B cell (primary cell): ENCODE measurements around the gene NRM. TPM values are rescaled to one million over a fixed set of nuclear protein-coding genes. Genes with fewer than 3 reads are reported as not detected.

Experiments
- ATAC-seq: fragments of 200-7000 bp; cut with Tn5 transposase; one replicate; pipeline ENCODE4 v1.10.0; 2021; ENCODE audit warnings: low read depth, mild to moderate bottlenecking, moderate number of reproducible peaks, moderate library complexity
- CTCF ChIA-PET: fragments of 350-600 bp; sonication (Branson Sonifier 250); formaldehyde crosslinking; loops from one replicate; lab custom pipeline; 2021; ENCODE audit warnings: antibody characterized with exemption, inconsistent platforms; lab: Charles Lee
- POLR2A ChIA-PET: fragments of 350-600 bp; sonication (Branson Sonifier 250); formaldehyde crosslinking; loops from one replicate; lab custom pipeline; 2021; ENCODE audit warnings: antibody characterized with exemption; lab: Charles Lee
- DNase-seq: peaks from one replicate; pipeline ENCODE4 v3.0.0; 2013
- H2AFZ ChIP-seq: 2 replicates; pipeline ENCODE4 v1.6.1; 2012; ENCODE audit warnings: mild to moderate bottlenecking, low read depth, low read length; ENCODE audit not compliant: insufficient read depth, poor library complexity, severe bottlenecking
- H3K27ac ChIP-seq, 2 donors: 1 replicate in 1 of 2; 2 replicates in 1 of 2; pipeline ENCODE4 v1.5.1; 2012 to 2013; ENCODE audit warnings: low read length in 2 of 2, mild to moderate bottlenecking in 2 of 2, moderate library complexity in 1 of 2
- H3K27me3 ChIP-seq, 4 experiments: fragments of 200-600 bp in 1 of 4; sonication (generic) in 1 of 4; replicated peaks in 1 of 4; 1 replicate in 2 of 4; 2 replicates in 2 of 4; pipeline versions ENCODE4 v1.6.1 to v1.7.0; 2013 to 2016; ENCODE audit warnings: low read length in 3 of 4, mild to moderate bottlenecking in 2 of 4, mixed read lengths in 1 of 4, moderate library complexity in 1 of 4; ENCODE audit not compliant: insufficient read depth in 4 of 4, control insufficient read depth in 3 of 4; ENCODE audit errors: control extremely low read depth in 1 of 4
- H3K36me3 ChIP-seq, 2 experiments: replicated peaks in 1 of 2; 1 replicate in 1 of 2; 2 replicates in 1 of 2; pipeline versions ENCODE4 v1.6.1 to v1.7.1; 2013; ENCODE audit warnings: low read length in 1 of 2; ENCODE audit not compliant: insufficient read depth in 2 of 2, control insufficient read depth in 1 of 2; ENCODE audit errors: control extremely low read depth in 1 of 2, extremely low read depth in 1 of 2
- H3K4me1 ChIP-seq, 2 donors: fragments of 200-600 bp in 1 of 2; sonication (generic) in 1 of 2; 1 replicate in 1 of 2; 2 replicates in 1 of 2; pipeline versions ENCODE4 v1.5.1 to v1.6.1; 2013 to 2017; ENCODE audit warnings: low read length in 2 of 2; ENCODE audit not compliant: control insufficient read depth in 2 of 2, insufficient read depth in 2 of 2
- H3K4me2 ChIP-seq: replicated peaks from 2 replicates; pipeline ENCODE3; 2012; ENCODE audit warnings: mild to moderate bottlenecking, low read depth, low read length; ENCODE audit not compliant: poor library complexity, severe bottlenecking
- H3K4me3 ChIP-seq, 5 experiments: fragments of 200-600 bp in 1 of 5; sonication (generic) in 1 of 5; 1 replicate in 3 of 5; 2 replicates in 2 of 5; pipeline versions ENCODE4 v1.5.1 to v1.7.0; 2011 to 2016; ENCODE audit warnings: low read length in 4 of 5, mild to moderate bottlenecking in 4 of 5, low read depth in 2 of 5, control low read depth in 1 of 5, moderate library complexity in 1 of 5; ENCODE audit not compliant: insufficient read depth in 1 of 5; ENCODE audit errors: control extremely low read depth in 1 of 5, extremely low read depth in 1 of 5
- H3K79me2 ChIP-seq: fragments of 200-600 bp; sonication (generic); one replicate; pipeline ENCODE4 v1.6.0; 2016; ENCODE audit warnings: low read length; ENCODE audit not compliant: control insufficient read depth, insufficient read depth
- H3K9ac ChIP-seq: fragments of 200-600 bp; sonication (generic); 2 replicates; pipeline ENCODE4 v1.6.1; 2017; ENCODE audit warnings: mild to moderate bottlenecking, low read length, moderate library complexity
- H3K9me3 ChIP-seq, 3 donors: one replicate each; pipeline versions ENCODE4 v1.6.1 to v1.7.1; 2013; ENCODE audit warnings: low read length in 2 of 3; ENCODE audit not compliant: control insufficient read depth in 2 of 3, insufficient read depth in 1 of 3; ENCODE audit errors: control extremely low read depth in 1 of 3
- H4K20me1 ChIP-seq: 2 replicates; pipeline ENCODE4 v1.6.0; 2012; ENCODE audit warnings: mild to moderate bottlenecking, low read length; ENCODE audit not compliant: insufficient read depth, control insufficient read depth, poor library complexity, severe bottlenecking
- H3K27ac Mint-ChIP-seq: one replicate; pipeline ENCODE4 v1.8.0; 2021; ENCODE audit warnings: mixed read lengths
- H3K27me3 Mint-ChIP-seq: one replicate; pipeline ENCODE4 v1.8.0; 2021; ENCODE audit warnings: mixed read lengths
- H3K4me1 Mint-ChIP-seq: one replicate; pipeline ENCODE4 v1.8.0; 2021; ENCODE audit warnings: mixed read lengths
- H3K4me3 Mint-ChIP-seq: one replicate; pipeline ENCODE4 v1.8.0; 2021; ENCODE audit warnings: mixed read lengths
- H3K9me3 Mint-ChIP-seq: one replicate; pipeline ENCODE4 v1.8.0; 2022; ENCODE audit warnings: mixed read lengths; ENCODE audit not compliant: insufficient read depth
- CTCF ChIP-seq: fragments of 200-600 bp; IDR thresholded peaks from one replicate; pipeline ENCODE4 v1.8.0; 2022; ENCODE audit warnings: antibody characterized with exemption, mild to moderate bottlenecking
- EZH2 ChIP-seq: IDR thresholded peaks from 2 replicates; pipeline ENCODE4 v1.6.1; 2012; ENCODE audit warnings: borderline replicate concordance, low read depth, mild to moderate bottlenecking, moderate library complexity, low read length; ENCODE audit not compliant: insufficient read depth, poor library complexity, severe bottlenecking
- WGBS: methylation state at CpG from one replicate; pipeline ENCODE4 v1.1.5; 2013; ENCODE audit warnings: missing lambda C conversion rate; ENCODE audit not compliant: insufficient coverage; 5-methylcytosine and 5-hydroxymethylcytosine counted together
- intact Hi-C: fragments of 100-400 bp; cut with micrococcal nuclease; formaldehyde crosslinking; loops from one replicate; pipeline ENCODE4 v1.10.0; 2022
- polyA plus RNA-seq: library from polyadenylated mRNA; depleted of rRNA; stranded (reverse); fragments of >200 nt; gene quantifications from 2 replicates; pipeline ENCODE4 v1.2.3, GENCODE V29; 2012
- total RNA-seq, 2 donors: library from RNA; stranded (reverse); fragments of 120-200 nt in 1 of 2; gene quantifications; 1 replicate in 1 of 2; 2 replicates in 1 of 2; pipeline versions ENCODE4 v1.2.3 to v1.2.4, GENCODE V29; 2013 to 2022

The NRM gene
- total and polyA plus RNA-seq, 2 donors (not counting 1 experiment from before 2014, with no cell fraction given) = 24.9 to 26.0 TPM

DNA sequence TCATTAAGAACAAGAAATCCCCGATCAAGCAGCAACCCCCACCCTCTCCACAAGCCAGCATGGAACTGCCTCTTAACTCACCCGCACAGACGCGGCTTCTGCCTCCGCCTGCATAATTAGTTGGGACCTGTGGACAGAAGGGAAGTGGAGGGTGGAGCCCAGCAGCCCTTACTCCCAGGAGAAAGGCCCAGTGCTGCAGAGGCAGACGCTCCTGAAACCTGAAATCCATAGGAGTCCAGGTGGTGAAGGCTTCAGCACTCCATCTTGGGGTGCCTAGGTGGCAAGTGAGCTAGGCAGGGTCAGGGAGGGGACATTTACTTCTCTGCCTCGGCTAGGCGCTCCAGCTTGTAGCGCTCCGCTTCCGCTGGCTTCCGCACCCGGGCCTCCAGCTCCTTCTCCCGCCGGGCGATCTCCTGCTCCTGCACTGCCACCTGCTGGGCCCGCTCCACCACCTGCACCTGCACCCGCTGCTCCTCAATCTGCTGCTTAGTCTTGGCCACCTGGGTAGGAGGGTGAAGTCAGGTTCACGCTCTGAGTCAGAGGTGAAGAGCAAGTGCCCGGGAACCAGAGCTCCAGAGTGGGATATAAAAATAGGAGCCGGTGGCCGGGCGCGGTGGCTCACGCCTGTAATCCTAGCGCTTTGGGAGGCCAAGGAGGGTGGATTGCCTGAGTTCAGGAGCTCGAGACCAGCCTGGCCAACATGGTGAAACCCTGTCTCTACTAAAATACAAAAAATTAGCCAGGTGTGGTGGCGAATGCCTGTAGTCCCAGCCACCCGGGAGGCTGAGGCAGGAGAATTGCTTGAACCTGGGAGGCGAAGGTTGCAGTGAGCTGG is 40.0 kb upstream of the NRM start:
- ChIA-PET CTCF (interaction anchor here (0.5 to 22.5 kb wide), 46 partner anchors 8 to 372 kb away, joined by 3 to 963 read pairs (median 4); partner anchors contain the start of genes ABCF1, ATAT1, C6orf136 and DHX16), POLR2A (interaction anchor here (0.5 to 2.2 kb wide), 9 partner anchors 8 to 249 kb away, joined by 3 to 14 read pairs (median 4); partner anchors contain the start of gene DHX16)
- H3K4me3 ChIP-seq = peak overlapping the region in 3 of 5 experiments; percentile 5 to 29 (median 25)
- Mint-ChIP-seq H3K4me1 (peaks cover 25% of the 10 kb centered on the region), H3K9me3 (no peaks in the 10 kb centered on the region), H3K27me3 (no peaks in the 10 kb centered on the region), H3K4me3 (peak overlapping the region; percentile 40), H3K27ac (peak overlapping the region; percentile 42)
- H3K27me3 ChIP-seq = no peaks in the 10 kb centered on the region
- H3K79me2 ChIP-seq = peaks cover 64% of the 10 kb centered on the region
- intact Hi-C loops = loop anchor here (1.0 to 2.0 kb wide), 3 partner anchors 105 to 248 kb away; partner anchors contain the start of gene ATAT1
- H4K20me1 ChIP-seq = peaks cover 11% of the 10 kb centered on the region
- peak; percentile 77 for TF ChIP-seq CTCF
- no peak for TF ChIP-seq EZH2
- 19% methylated on average over 21 of the region's 30 CpGs for WGBS
- H3K4me1 ChIP-seq = peaks cover 22 to 23% of the 10 kb centered on the region in 2 donors
- H3K4me2 ChIP-seq = peak overlapping the region; percentile 79
- H3K36me3 ChIP-seq = peaks cover 3 to 31% of the 10 kb centered on the region in 2 experiments
- H3K27ac ChIP-seq = no peak overlapping the region
- H3K9ac ChIP-seq = peak overlapping the region; percentile 28
- H3K9me3 ChIP-seq = no peaks in the 10 kb centered on the region
- ATAC-seq = peak; percentile 89
- DNase-seq = peak; percentile 86
- H2AFZ ChIP-seq = peak overlapping the region; percentile 67
